ENCODE measurements around the gene CD300LF.

DNA sequence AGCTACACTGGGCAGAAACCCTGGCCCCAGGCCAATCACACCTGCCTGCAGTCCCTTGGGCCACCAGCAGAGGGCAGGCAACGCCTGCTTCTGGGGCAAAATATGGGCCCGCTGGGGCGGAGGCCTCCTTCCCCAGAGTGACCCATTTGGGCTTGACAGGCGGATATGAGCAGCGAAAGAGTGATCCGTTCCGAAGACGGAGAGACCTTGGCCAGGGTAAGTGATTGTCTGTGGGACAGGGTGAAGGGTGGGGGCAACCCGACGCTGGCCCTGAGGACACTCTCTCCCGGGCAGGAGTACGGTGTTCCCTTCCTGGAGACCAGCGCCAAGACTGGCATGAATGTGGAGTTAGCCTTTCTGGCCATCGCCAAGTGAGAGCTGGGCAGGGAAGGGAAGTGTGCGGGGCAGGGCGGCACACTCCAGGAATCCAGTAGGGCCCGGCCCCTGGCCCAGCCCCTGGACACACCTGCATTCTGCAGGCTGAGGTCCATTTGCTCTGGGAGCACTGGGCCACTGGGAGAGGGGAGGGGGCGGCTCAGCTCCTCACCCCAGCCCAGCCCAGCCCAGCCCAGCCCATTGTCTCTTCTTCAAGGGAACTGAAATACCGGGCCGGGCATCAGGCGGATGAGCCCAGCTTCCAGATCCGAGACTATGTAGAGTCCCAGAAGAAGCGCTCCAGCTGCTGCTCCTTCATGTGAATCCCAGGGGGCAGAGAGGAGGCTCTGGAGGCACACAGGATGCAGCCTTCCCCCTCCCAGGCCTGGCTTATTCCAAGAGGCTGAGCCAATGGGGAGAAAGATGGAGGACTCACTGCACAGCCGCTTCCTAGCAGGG lies 32.2 kb upstream of the CD300LF start:
- TF ChIP-seq, protein P1, sequence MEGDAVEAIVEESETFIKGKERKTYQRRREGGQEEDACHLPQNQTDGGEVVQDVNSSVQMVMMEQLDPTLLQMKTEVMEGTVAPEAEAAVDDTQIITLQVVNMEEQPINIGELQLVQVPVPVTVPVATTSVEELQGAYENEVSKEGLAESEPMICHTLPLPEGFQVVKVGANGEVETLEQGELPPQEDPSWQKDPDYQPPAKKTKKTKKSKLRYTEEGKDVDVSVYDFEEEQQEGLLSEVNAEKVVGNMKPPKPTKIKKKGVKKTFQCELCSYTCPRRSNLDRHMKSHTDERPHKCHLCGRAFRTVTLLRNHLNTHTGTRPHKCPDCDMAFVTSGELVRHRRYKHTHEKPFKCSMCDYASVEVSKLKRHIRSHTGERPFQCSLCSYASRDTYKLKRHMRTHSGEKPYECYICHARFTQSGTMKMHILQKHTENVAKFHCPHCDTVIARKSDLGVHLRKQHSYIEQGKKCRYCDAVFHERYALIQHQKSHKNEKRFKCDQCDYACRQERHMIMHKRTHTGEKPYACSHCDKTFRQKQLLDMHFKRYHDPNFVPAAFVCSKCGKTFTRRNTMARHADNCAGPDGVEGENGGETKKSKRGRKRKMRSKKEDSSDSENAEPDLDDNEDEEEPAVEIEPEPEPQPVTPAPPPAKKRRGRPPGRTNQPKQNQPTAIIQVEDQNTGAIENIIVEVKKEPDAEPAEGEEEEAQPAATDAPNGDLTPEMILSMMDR (IDR thresholded peaks at IDR 0.05) = peak in 3 of 4 experiments; percentile 99
- peak; percentile 71 for TF ChIP-seq POLR2AphosphoS5 (IDR thresholded peaks at IDR 0.05)

Data from gastroesophageal sphincter (tissue), 3 donors.